NB4 (cell line): ENCODE data around the gene FUCA2.

ENCODE experiments used
- CTCF ChIP-seq: IDR thresholded peaks from one replicate; pipeline ENCODE4 v1.5.1; 2012; ENCODE audit warnings: low read depth, low read length
- MAX ChIP-seq: IDR thresholded peaks from 2 replicates; pipeline ENCODE4 v1.6.1; 2011; ENCODE audit warnings: low read depth, low read length
- POLR2A ChIP-seq: IDR thresholded peaks from 2 replicates; pipeline ENCODE4 v1.6.1; 2011; ENCODE audit warnings: mild to moderate bottlenecking; ENCODE audit not compliant: insufficient read length; ENCODE audit errors: extremely low read depth

GRCh38 chr6:143556529-143556928 lies 45.0 kb upstream of the FUCA2 start:
- TF ChIP-seq CTCF = no peak
- no peak for TF ChIP-seq POLR2A
- no peak for TF ChIP-seq MAX
